ENCODE results near the gene ETFA. TPM values are rescaled to one million over a fixed set of nuclear protein-coding genes. Genes with fewer than 3 reads are reported as not detected.
"Not testable (repeated sequence)": the region's sequence is repeated elsewhere in the genome, so short reads cannot be mapped to it uniquely, and the experiment has no call there.

Gene ETFA
- total RNA-seq, 4 donors from 2014 or later: 62.7 to 88.4 (median 75.9) TPM

DNA sequence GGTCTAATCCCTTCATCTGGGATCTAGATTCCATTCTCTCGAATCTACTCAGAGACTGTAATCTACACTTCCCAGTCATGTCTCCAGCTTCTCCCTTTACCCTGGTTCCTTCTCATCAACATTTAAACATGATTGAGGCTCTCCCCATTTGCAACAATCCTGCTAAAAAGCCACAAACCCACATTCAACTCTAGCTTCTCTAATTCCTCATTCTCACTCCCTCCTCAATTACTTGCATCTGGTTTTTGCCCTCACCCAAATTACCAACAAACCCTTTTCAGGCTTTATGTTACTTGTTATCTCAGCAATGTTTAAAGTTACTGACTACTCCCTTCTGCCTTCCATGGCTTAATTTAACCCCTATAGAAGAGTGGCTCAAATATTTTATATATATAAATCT, 11.5 kb downstream of the ETFA start:
- no peaks in the 10 kb centered on the region for H3K27me3 ChIP-seq
- DNase-seq: no peak
- WGBS, 2 donors: 75 to 76% methylated on average over 1 of the region's 1 CpG
- H3K4me3 ChIP-seq (replicated peaks in 1 of 3): no peak overlapping the region
- intact Hi-C loops (cut with DNase I): no loop called here
- H3K27ac ChIP-seq: no peak overlapping the region
- H3K9me3 ChIP-seq: no peaks in the 10 kb centered on the region
- TF ChIP-seq, protein P1, sequence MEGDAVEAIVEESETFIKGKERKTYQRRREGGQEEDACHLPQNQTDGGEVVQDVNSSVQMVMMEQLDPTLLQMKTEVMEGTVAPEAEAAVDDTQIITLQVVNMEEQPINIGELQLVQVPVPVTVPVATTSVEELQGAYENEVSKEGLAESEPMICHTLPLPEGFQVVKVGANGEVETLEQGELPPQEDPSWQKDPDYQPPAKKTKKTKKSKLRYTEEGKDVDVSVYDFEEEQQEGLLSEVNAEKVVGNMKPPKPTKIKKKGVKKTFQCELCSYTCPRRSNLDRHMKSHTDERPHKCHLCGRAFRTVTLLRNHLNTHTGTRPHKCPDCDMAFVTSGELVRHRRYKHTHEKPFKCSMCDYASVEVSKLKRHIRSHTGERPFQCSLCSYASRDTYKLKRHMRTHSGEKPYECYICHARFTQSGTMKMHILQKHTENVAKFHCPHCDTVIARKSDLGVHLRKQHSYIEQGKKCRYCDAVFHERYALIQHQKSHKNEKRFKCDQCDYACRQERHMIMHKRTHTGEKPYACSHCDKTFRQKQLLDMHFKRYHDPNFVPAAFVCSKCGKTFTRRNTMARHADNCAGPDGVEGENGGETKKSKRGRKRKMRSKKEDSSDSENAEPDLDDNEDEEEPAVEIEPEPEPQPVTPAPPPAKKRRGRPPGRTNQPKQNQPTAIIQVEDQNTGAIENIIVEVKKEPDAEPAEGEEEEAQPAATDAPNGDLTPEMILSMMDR (IDR thresholded peaks at IDR 0.05): no peak
- TF ChIP-seq POLR2A (IDR thresholded peaks at IDR 0.05): no peak
- no peaks in the 10 kb centered on the region for H3K4me1 ChIP-seq
- no peaks in the 10 kb centered on the region for H3K36me3 ChIP-seq

DNA sequence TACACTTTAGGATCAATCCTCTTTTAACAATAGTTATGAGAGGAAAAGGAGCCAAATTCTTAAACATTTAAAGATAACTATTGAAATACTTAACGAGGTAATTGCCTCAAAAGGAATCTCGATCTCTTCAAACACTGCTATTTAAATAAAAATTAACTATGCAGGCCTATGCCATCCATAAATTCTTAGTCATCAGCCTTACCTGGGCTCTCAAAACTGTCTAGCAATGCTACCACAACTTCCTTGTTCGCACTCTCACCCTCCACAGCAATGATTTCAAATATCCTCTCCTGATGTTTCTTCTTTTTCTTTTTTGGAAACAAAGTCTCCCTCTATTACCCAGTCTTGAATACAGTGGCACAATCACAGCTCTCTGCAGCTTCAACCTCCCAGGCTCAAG, 12.3 kb downstream of the ETFA start:
- TF ChIP-seq POLR2A (IDR thresholded peaks at IDR 0.05): no peak
- TF ChIP-seq, protein P1 (IDR thresholded peaks at IDR 0.05): no peak
- intact Hi-C loops (cut with DNase I): no loop called here
- no peak for DNase-seq
- Histone ChIP-seq H3K27me3 (no peaks in the 10 kb centered on the region), H3K4me3 (replicated peaks in 1 of 3) (no peak overlapping the region), H3K36me3 (no peaks in the 10 kb centered on the region), H3K27ac (no peak overlapping the region), H3K4me1 (no peaks in the 10 kb centered on the region), H3K9me3 (no peaks in the 10 kb centered on the region)
- WGBS, 2 donors: 85 to 86% methylated on average over 3 of the region's 3 CpGs

DNA sequence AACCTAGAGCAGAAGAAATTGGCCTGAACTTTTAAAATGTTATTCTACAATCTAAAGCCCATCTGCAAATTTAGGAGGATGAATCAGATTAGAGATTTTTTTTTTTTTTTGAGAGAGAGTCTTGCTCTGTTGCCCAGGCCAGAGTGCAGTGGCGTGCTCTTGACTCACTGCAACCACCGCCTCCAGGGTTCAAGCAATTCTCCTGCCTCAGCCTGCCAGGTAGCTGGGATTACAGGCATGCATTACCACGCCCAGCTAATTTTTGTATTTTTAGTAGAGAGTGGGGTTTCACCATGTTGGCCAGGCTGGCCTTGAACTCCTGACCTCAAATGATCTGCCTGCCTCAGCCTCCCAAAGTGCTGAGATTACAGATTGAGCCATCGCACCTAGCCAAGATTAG, 13.3 kb downstream of the ETFA start:
- H3K27ac ChIP-seq; H3K4me1 ChIP-seq; DNase-seq; H3K27me3 ChIP-seq; H3K9me3 ChIP-seq; H3K4me3 ChIP-seq (replicated peaks in 1 of 3); intact Hi-C loops (cut with DNase I); H3K36me3 ChIP-seq: not testable (repeated sequence)
- WGBS, 2 donors: 93 to 96% methylated on average over 4 of the region's 4 CpGs

DNA sequence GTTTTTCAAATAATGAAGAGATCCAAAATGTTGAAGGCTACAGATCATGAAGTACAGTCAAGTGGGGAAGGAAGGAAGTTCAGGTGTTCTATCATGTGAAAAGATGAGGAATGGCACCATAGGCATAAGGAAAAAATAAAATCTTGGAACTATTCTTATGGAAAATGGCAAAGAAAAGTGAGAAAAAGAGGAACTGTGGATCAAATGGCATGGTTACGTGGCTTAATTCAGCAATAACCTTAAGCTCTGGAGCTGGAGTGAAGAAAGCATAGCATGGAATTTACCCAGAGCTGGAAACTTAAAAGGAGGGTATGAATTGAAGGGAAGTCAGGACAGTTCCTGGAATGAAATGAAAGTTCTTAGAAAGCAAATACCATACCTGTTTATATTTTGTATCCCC, 14.4 kb downstream of the ETFA start:
- no peak for TF ChIP-seq POLR2A (IDR thresholded peaks at IDR 0.05)
- TF ChIP-seq, protein P1 (IDR thresholded peaks at IDR 0.05): no peak
- H3K36me3 ChIP-seq: no peaks in the 10 kb centered on the region
- no peaks in the 10 kb centered on the region for H3K4me1 ChIP-seq
- H3K9me3 ChIP-seq: no peaks in the 10 kb centered on the region
- intact Hi-C loops (cut with DNase I): no loop called here
- DNase-seq: no peak
- H3K27me3 ChIP-seq: no peaks in the 10 kb centered on the region
- 97 to 100% methylated on average over 1 of the region's 1 CpG for WGBS, 2 donors
- H3K27ac ChIP-seq: no peak overlapping the region
- H3K4me3 ChIP-seq (replicated peaks in 1 of 3): no peak overlapping the region

DNA sequence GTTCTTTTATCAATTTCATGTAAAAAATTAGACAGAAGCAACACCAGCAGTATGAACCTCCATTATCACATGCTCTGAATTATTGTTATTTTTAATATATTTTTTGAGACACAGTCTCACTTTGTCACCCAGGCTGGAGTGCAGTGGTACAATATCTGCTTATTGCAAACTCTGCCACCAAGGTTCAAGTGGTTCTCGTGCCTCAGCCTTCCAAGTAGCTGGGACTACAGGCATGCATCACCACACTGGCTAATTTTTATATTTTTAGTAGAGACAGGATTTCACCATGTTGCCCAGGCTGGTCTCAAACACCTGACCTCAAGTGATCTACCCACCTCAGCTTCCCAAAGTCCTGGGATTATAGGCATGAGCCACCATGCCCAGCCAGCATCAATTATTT, 16.8 kb downstream of the ETFA start:
- H3K9me3 ChIP-seq; H3K4me3 ChIP-seq (replicated peaks in 1 of 3); DNase-seq; intact Hi-C loops (cut with DNase I); H3K27me3 ChIP-seq; H3K36me3 ChIP-seq; H3K4me1 ChIP-seq; H3K27ac ChIP-seq: not testable (repeated sequence)
- 70 to 76% methylated on average over 1 of the region's 1 CpG for WGBS, 2 donors

DNA sequence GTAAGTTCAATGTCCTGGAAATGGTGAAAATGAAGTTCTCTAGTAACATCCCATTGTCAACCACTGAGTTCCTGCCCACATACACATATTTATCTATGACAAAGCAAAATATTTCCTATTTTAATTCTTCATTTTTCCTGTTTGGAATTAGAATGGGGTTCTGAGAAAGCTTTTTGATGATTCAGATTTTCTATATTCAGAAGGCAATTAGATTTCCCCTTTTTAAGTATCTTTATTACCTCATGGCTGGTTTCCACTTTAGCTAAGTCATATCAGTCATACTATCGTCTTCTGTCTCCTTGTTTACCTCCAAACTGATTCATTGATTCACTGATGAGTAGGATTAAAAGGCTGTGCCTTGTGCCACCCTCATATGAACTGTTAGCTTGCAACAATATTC, 17.9 kb downstream of the ETFA start:
- no peak for DNase-seq
- intact Hi-C loops (cut with DNase I): no loop called here
- 58 to 71% methylated on average over 1 of the region's 1 CpG for WGBS, 2 donors
- Histone ChIP-seq H3K4me1 (no peaks in the 10 kb centered on the region), H3K9me3 (no peaks in the 10 kb centered on the region), H3K4me3 (replicated peaks in 1 of 3) (no peak overlapping the region), H3K36me3 (no peaks in the 10 kb centered on the region), H3K27me3 (no peaks in the 10 kb centered on the region), H3K27ac (no peak overlapping the region)
- TF ChIP-seq, protein P1 (IDR thresholded peaks at IDR 0.05): no peak
- no peak for TF ChIP-seq POLR2A (IDR thresholded peaks at IDR 0.05)

All from thyroid gland (tissue), 4 donors.